NCI-H2196 treated with DMSO at 0.1 percent for 48 hours (cell line): ENCODE data around the gene APH1B.
"Not testable (repeated sequence)": the region's sequence is repeated elsewhere in the genome, so short reads cannot be mapped to it uniquely, and the experiment has no call there.

Source experiments
- DNase-seq: peaks from one replicate; lab custom pipeline; 2025; ENCODE audit not compliant: unreplicated experiment; lab: John Stamatoyannopoulos, UW

APH1B gene

DNA sequence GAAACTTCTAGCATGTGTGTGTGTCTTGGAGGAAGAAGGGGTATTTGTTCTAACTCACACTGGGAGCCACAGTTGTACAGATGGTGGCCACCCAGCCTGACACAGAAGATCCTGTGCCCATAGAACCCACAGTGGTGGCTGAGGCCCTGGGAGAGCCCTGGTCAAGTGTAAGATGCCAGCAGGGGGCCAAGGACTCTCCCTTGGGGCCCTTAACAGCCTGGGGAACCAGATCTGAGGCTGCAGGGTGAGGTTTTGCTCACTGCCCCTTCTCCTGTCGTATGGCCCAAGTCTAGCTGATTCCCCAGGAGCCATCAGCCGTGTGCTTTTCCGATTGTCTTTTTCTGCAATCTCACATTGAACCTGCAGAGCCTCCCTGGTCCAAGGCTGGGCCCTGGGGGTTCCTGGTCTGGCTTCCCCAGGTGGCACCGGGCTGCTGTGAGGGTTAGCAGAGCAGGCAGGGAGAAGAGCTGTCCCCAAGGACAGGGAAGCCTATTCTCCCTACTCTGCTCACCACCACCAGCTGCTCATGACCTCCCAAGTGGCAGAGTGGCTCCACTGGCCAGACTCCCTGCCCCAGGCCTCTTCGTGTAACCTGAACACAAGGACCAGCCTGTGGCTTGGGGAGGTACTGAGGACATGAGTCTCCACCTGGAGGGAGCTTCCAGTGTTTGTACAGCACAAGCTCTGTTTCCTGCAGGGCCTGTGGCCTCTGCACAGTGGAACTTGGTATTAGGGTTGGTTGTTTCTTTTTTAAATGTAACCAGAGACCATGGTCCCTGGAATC lies 52.4 kb downstream of the APH1B start:
- DNase-seq = no peak

DNA sequence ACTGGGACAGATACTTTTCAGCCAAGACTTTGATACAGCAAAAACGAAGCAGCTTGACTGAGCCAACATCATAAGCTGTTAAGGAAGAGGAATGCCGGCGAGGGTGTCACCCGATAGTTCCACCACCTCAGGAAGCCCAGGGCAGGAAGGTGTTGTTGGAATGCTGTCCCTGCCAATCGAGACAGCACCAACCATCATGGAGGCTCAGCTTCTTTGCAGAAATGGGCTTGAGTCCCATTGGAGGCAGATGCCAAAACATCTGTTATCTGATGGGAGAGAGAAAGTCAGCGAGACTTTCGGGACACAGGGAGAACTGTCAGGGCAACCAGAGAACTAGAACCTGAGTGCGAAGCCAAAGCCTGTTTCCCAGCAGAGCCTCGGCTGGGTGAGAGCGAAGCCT lies 53.5 kb downstream of the APH1B start:
- DNase-seq = no peak

DNA sequence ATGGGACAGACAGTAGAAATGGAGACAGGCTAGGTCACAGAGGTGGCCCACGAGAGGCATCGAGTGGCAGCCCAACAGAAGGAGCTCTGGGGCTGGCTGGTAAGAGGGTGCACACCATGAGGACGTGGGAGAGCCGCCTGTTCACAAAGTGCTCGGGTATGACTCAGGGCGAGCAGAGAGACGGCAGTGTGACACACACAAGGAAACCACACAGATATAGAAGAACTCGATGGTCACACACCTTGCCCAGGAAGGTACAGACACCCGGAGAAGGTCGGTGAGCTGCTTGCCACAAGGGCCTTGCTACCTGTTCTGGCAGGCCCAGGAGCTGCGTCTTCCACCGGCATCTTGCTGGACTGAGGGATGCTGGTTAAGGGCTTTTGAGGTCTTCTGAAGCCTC lies 54.1 kb downstream of the APH1B start:
- no peak for DNase-seq

DNA sequence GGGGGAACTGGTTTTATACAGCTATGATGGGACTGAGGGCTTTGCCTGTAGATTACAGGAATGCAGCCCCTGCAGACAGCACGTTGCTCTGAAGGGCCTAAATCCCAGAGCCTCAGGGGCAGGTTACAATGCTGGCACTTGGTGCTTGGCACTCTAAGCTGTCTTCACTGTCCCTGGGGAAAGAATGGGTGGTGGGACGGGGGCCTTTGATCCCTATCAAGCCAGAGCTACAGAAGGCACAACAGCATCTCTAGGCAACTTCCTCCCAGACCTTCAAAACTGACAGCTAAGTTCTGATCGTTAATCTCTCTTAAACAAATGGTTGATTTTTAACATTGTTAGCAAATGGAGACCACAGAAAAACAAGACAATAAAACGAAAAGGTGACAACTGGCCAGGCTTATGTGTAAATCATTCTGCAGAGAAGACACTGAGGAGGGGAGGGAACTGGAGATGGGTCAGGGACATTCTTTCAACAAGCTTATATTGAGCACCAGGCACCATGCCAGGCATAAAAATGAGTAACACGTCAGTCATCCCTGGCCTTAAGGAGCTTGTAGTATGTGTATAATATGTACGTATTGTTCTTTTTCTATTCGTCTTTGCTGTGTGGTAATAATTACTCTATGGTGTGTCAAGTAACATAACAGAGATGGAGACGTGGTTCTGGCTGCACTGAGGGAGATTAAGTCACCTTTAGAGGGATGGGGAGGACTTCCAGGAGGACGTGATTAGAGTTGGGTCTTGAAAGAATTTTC lies 55.1 kb downstream of the APH1B start:
- no peak for DNase-seq

DNA sequence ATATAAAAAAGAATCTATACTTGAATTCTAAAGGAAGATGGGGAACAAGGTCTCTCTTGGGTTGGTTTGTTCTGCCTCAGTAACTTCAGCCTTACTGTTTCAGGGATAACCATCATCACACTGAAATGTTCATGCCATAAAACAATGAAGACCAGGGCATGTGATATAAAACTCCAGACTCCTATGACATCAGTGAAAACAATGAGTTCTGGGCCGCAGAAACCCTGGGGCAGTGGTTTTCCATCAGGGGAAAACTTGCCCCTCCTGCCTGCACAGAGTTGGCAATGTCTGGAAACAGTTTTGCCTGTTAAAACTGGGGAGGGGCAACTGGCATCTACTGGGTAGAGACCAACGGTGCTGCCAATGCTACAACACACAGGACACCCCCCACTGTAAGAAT lies 57.4 kb downstream of the APH1B start:
- DNase-seq = no peak

DNA sequence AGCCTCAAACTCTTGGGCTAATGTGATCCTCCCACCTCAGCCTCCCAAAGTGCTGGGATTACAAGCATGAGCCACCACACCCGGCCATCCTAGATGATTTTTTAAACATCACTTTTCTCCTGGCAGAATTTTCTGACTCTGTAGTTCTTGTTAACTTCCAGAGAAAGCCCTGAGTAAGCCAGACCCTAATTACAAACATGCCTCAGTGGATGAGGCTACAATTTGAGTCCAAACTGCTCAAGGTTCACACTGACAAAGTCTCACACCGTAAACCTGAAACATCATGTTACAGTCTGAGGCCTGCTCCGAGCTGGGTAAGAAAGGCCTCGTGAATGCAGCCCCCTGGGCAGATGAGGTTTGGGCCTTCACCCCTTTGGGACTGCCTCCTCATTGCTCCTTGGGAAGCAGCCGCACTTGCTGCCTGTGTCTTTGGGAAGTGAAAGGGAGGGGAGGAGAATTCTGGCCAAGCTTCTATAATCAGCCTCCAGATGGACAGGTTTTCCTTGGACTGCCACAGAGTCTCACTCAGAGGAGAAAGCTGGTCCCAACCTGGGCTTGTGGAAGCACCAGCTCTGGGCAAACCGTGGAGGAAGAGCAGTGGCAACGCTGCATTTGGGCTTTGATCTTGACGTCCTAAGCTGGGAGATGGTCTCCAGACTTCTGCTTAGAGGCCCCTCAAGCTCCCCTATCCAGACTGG lies 58.3 kb downstream of the APH1B start:
- no peak for DNase-seq

DNA sequence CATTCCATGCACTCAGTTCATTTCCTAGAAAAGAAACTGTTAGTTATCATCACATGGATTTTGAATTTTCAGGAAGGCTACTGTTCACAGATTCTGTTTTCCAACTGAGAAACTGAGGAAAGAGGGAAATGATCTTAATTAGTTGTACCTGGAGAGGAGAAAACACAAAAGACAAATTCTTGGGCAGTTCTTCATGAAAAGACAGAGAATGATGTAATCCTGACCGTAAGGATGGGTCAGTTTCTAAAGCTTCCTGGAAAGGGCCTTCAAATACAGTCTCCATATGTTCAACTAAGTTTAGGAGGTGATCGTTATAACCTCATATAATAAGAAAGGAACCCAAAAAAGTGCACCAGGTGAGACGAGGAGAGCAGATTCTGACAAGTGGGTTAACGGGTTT lies 59.6 kb downstream of the APH1B start:
- DNase-seq = no peak

DNA sequence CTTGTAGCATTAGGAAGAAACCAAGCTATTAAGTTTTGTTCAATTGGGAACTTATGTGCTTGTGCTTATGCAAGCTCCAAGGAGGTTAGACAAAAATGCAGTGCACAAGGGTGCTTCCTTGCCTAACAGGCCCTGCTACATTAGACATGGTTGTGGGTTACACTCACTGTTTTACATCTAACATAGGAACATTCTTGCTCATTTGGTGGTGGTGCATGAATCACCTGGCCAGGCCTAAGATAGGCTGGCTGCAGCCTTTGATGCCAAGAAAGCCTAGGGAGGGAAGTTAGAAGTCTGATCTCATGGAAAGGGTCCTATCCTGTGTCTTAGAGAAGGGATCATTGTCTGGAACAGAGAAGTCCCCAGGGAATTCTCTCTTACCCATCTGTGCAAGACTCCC lies 60.8 kb downstream of the APH1B start:
- no peak for DNase-seq

DNA sequence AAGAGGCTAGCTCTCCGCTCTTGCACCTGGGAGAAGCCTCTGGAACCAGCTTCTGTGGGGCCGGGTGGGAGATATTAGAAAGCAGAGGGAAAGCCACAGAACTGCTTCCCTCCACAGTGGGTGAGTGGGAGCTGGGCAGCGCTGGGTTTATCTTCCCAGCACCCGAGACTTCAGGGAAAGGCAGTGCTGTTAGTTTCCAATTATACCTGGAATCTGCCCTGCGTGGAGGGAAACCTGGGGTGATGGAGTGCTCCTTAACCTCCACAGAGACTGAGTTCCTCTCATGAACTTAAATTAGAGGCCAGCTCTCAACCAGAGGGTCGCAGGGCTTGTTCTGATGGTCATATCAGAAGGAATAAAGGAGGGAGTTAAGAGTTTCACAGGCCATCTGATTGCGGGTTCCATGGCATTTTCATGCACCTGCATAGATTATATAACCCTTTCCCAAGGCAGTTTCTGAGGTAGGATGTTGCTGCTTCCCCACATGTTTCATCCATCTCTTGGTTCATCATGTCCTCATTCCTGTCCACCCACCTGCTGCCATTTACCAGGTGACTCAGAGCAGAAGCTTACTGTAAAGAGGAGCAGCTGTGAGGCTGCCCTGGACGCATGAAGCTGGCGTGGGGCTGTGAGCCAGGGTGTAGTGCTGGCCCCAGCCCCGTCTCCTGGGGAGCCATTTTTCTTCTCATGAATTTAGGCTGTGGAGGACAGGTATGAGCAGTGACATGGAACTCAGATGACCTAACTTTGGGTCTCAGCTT lies 61.8 kb downstream of the APH1B start:
- DNase-seq = no peak

DNA sequence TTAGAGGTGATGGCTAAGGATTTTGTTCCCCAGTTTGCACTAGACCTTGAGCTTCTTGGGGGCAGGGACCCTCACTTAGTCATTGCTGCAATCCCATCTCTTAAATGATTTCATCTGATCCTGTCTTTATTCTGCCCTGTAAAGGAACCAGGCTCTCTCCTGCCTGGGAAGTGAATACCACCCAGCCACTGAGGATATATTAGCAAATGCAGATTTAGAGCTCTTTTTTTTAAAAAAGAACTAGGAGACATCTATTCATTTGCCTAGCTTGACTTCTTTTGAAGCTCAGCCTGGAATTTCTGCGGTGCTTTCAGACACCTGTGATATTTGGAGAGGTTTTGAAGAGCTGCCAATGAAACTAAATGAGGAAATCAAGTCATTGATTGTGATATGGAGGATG lies 62.4 kb downstream of the APH1B start:
- DNase-seq = no peak

DNA sequence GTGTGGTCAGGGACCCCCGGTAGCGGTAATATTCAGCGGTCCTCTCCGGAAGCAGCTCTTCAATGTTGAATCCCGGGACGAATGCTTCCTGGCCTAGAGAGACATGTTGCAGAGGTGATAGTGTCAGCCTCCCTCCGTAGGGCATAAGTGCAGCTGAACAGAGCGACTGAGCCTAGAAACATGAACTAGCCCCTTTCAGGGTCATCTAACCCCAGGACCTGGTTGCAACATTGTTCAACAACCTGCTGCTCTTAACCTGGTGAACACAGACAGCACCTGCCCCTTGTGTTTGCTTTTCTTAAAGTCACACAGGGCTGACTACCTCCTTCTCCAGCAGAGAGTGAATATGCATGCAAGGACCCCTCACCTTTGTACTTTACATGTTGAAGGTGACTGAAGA lies 62.9 kb downstream of the APH1B start:
- no peak for DNase-seq

DNA sequence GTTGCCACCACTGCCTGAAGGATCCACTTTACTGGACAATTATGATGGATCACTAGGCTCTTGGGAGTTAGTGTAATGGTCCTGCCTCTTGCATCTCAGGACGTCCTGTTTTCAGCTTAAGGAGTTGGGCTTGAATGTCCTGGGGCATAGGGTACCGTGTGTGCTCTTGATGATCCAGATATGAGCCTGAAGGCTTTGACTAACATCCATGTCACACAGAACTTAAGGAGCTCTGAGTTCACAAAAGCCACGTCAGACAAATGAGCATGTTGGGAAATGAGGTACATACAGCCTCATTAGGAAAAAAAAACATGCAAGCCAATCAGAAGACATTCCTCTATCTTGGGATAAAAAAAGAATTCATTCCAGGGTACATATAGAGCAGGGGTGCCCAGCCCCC lies 63.5 kb downstream of the APH1B start:
- no peak for DNase-seq

DNA sequence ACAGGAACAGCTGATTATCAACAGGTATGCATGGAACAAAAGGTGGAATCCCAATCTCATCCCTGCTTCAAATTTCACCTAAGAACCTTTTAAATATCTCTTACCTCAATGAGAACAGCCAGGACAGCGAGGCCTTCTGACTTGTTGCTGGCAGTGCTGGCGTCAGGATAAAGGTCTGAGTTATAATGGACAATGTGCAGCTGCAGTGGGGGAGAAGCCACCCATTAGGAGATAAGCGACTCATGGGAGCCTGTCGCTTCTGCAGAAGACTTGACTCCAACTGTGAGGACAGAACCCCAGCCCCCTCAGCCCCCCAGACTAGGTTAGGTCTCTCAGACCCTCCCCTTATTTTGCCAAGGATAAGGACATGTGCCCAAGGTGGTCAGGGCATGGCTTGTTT lies 64.5 kb downstream of the APH1B start:
- DNase-seq = no peak

DNA sequence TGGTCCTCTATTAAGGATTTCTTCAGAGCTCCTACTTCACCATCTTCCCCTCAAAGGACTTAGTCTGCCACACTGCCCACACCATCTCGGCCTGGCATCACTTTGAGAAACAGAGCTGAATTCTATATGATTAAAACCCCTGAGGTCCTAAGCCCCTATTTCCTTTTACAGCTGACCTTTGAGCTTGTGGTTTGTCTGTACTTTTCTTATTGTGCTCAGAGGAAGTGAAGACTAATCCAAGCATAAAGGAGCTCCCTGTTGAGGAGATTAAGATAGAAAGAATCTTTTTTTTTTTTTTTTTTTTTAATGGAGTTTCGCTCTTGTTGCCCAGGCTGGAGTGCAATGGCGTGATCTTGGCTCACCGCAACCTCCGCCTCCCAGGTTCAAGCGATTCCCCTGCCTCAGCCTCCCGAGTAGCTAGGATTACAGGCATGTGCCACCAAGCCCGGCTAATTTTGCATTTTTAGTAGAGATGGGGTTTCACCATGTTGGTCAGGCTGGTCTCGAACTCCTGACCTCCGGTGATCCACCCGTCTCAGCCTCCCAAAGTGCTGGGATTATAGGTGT lies 65.7 kb downstream of the APH1B start:
- DNase-seq = not testable (repeated sequence)

DNA sequence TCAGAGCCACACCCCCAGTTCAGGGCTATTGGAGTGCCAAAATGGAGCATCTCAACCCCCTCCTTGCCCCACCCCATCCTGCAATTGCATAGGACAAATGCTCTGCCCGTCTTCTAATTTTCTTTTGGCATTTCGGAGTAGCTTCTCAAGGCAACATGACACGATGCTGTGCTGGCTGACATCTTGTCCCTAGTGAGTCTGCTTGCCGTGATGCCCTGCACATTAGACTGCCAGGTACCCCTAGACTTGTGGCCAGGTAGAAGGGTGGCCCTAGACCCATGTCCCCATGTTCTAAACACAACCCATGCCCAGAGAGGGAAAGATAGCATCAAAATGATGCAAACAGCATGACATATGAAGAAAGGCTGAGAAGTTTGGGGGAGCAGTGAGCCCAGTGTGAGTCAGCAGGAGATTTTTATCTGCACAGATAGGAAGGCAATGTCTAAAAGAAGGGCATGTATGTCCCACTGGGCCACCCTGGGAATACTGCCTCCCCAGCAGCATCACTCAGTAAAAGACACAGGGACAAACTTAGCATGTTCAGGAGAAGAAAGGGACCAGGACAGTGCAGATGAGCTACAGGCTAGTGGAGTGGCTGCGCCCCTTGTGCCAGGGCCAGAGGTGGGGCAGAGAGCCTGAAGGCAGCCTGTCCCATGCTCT lies 67.5 kb downstream of the APH1B start:
- no peak for DNase-seq

DNA sequence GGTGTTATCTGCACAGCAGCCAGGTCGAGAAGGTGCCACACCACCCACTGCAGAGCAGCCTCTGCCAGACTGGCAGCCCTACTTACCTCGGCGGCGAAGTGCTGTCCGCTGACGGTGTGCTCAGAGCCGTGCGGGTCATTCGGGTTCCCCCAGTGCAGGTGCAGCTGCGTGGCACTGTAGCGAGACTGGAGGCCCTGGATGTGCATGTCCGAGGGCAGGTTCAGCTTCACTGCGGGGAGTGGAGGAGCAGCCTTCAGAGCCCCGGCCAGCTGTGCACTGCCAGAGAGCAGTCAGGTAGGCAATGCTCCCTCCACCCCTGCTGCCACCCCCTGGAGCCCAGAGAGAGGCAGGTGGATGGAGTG lies 68.0 kb downstream of the APH1B start:
- DNase-seq = no peak

DNA sequence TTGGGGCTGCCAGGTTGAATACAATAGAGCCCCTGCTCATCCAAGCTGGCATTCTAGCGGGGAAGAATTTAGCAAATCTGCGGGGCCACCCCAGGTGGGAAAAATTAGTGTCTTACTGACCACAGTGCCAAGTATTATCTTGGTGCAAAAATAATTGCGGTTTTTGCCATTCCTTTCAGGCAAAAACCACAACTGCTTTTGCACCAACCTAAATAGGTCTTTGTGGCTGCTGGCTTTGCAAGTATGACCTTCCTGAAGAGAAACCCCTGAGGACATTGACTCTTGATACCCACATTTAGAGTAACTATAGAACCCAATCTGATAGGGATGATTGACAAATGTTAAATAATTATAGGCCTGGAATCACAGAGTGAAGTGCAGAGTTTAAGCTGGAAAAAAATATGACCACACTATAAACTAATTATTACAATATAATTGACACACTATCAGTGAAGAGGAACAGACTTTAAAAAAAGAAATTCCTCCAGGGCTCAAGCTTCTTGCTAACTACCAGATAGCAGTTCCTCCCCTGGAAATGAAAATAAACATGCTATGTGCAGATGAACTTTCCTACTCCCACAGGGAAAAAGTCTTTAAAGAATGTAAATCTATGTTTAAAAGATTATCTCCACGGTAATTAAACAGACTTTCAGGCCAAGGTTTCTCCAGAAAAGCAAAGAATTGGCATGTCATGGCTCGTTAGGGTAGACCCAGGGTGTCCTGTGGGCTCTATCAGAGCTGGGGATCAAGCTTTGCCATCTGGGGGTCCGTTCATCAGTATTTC lies 69.9 kb downstream of the APH1B start:
- no peak for DNase-seq

DNA sequence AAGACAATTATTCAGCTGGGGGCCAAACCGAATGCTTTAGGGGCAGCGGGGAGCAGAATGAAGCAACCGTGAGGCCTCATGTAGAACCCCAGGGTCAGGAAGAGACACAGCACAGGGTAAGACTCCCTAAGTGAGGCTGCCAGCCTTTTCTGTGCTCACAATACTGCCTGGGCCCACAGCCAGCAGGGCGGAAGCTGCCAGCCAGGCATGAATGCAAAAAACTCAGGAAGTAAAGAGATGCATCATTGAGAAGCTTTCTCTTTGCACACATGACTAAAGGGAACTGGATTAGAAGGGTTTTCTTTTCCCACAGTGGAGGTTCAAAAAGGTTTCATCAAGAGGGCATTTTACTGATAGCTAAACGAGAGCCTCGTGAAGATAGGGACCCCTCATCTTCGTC lies 71.0 kb downstream of the APH1B start:
- DNase-seq = peak; percentile 43

DNA sequence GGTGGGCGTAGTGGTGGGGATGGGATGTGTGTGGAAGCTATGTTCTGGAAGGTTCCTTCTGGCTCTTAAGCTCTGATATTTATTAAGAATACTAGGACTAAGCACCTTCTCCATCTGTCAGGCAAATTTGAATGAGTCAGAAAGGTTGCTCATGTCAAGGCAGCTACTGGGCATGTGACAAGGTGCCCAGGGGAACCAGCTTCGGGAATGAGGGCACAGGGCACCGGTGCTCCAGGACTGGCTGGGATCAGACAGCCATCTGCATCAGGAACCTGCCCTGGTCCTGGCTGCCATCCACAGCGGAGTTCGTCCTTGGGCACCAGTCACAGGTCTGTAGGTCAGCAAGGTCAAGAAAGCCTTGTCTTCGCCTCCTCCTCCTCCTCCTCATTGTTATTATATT lies 71.8 kb downstream of the APH1B start:
- no peak for DNase-seq

DNA sequence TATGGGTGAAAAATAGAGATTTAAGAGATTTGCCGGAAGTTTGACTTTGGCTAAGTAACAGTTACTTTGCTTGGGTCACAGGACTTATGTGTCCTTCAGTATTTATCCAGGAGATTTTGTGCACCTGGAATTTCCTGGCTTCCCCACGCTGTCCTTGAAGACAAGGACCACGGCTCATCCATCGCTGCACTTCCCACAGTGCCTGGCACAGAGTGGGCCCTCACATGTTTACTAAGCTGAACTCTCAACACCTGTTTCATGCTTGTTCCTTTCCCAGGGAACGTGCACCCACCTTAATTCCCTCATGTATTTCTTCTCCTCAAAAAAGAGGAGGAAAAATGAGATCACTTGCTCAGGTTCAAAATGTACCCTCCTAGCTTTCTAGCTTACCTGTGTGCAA lies 72.2 kb downstream of the APH1B start:
- no peak for DNase-seq
